GM23338 (cell line): Measurements from ENCODE around the gene VGLL4. TPM values are rescaled to one million over a fixed set of nuclear protein-coding genes. Genes with fewer than 3 reads are reported as not detected.

Experiments used
- ATAC-seq: fragments of 200-7000 bp; cut with Tn5 transposase; 3 replicates; pipeline ENCODE4 v1.9.1; 2020
- DNase-seq: peaks from one replicate; pipeline ENCODE4 v3.0.0-alpha.2; 2015; ENCODE audit warnings: low spot score
- H2AFZ ChIP-seq: fragments of 200-600 bp; sonication (generic); 2 replicates; pipeline ENCODE4 v1.8.0; 2016; ENCODE audit warnings: antibody characterized with exemption, mild to moderate bottlenecking, moderate library complexity
- H3F3A ChIP-seq: fragments of 200-600 bp; sonication (generic); replicated peaks from 2 replicates; pipeline ENCODE4 v1.8.0; 2017; ENCODE audit warnings: antibody characterized with exemption, mixed run types, low read depth
- H3K27ac ChIP-seq: fragments of 200-600 bp; sonication (generic); 2 replicates; pipeline ENCODE4 v1.6.1; 2016; ENCODE audit warnings: low read depth
- H3K27me3 ChIP-seq: fragments of 200-600 bp; sonication (generic); 2 replicates; pipeline ENCODE4 v1.8.0; 2016; ENCODE audit warnings: mild to moderate bottlenecking, mixed run types, moderate library complexity; ENCODE audit not compliant: insufficient read depth
- H3K36me3 ChIP-seq: fragments of 200-600 bp; sonication (generic); 2 replicates; pipeline ENCODE4 v1.8.0; 2016; ENCODE audit warnings: mild to moderate bottlenecking; ENCODE audit not compliant: insufficient read depth
- H3K4me1 ChIP-seq: fragments of 200-600 bp; sonication (generic); 2 replicates; pipeline ENCODE4 v1.8.0; 2016; ENCODE audit warnings: mild to moderate bottlenecking, moderate library complexity; ENCODE audit not compliant: insufficient read depth
- H3K4me2 ChIP-seq: fragments of 200-600 bp; sonication (generic); 2 replicates; pipeline ENCODE4 v1.7.1; 2017; ENCODE audit warnings: mixed run types
- H3K4me3 ChIP-seq: fragments of 200-600 bp; sonication (generic); 2 replicates; pipeline ENCODE4 v1.6.1; 2016; ENCODE audit warnings: mixed run types
- H3K79me2 ChIP-seq: fragments of 200-600 bp; sonication (generic); replicated peaks from 2 replicates; pipeline ENCODE4 v1.8.0; 2017; ENCODE audit warnings: mild to moderate bottlenecking; ENCODE audit not compliant: insufficient read depth
- H3K9me2 ChIP-seq: fragments of 200-600 bp; sonication (generic); 2 replicates; pipeline ENCODE4 v1.8.0; 2017; ENCODE audit not compliant: insufficient read depth
- H4K20me1 ChIP-seq: fragments of 200-600 bp; sonication (generic); replicated peaks from 2 replicates; pipeline ENCODE4 v1.8.0; 2017; ENCODE audit warnings: mild to moderate bottlenecking; ENCODE audit not compliant: insufficient read depth
- H3K27ac Mint-ChIP-seq: 2 replicates; pipeline ENCODE4 v1.8.0; 2020; ENCODE audit warnings: inconsistent platforms, mild to moderate bottlenecking, moderate library complexity, mixed read lengths
- H3K27me3 Mint-ChIP-seq: 3 replicates; pipeline ENCODE4 v1.8.0; 2022; ENCODE audit warnings: low read depth, mild to moderate bottlenecking, moderate library complexity, mixed read lengths, inconsistent platforms; ENCODE audit not compliant: insufficient read depth, poor library complexity
- H3K36me3 Mint-ChIP-seq: 3 replicates; pipeline ENCODE4 v1.8.0; 2021; ENCODE audit warnings: low read depth, mild to moderate bottlenecking, inconsistent platforms, moderate library complexity, mixed read lengths
- H3K4me1 Mint-ChIP-seq: 3 replicates; pipeline ENCODE4 v1.8.0; 2020; ENCODE audit warnings: mild to moderate bottlenecking, inconsistent platforms, mixed read lengths
- H3K4me3 Mint-ChIP-seq: 3 replicates; pipeline ENCODE4 v1.8.0; 2021; ENCODE audit warnings: moderate library complexity, mild to moderate bottlenecking, inconsistent platforms, mixed read lengths
- H3K9me3 Mint-ChIP-seq: 3 replicates; pipeline ENCODE4 v1.8.0; 2020; ENCODE audit warnings: moderate library complexity, mild to moderate bottlenecking, inconsistent platforms, mixed read lengths
- CREB1 ChIP-seq: fragments of 250-450 bp; sonication (Bioruptor Pico); IDR thresholded peaks from 2 replicates; pipeline ENCODE4 v1.5.0; 2020; ENCODE audit warnings: low read depth, mild to moderate bottlenecking, moderate library complexity
- EZH2 ChIP-seq: fragments of 200-600 bp; sonication (generic); IDR thresholded peaks from one replicate; pipeline ENCODE4 v1.8.0; 2017; ENCODE audit warnings: antibody characterized with exemption, mild to moderate bottlenecking, low read depth; ENCODE audit not compliant: unreplicated experiment
- EZH2phosphoT487 ChIP-seq: fragments of 200-600 bp; sonication (generic); IDR thresholded peaks from one replicate; pipeline ENCODE4 v1.8.1; 2018; ENCODE audit warnings: antibody characterized with exemption; ENCODE audit not compliant: unreplicated experiment
- JUNB ChIP-seq: IDR thresholded peaks from one replicate; pipeline ENCODE4 v1.6.1; 2016; ENCODE audit warnings: antibody characterized with exemption; ENCODE audit not compliant: unreplicated experiment
- NANOG ChIP-seq: IDR thresholded peaks from 2 replicates; pipeline ENCODE4 v1.6.1; 2016; ENCODE audit warnings: antibody characterized with exemption, borderline replicate concordance
- POLR2AphosphoS5 ChIP-seq: IDR thresholded peaks from 2 replicates; pipeline ENCODE4 v1.6.1; 2016; ENCODE audit warnings: antibody characterized with exemption, low read depth
- REST ChIP-seq: IDR thresholded peaks from one replicate; pipeline ENCODE4 v1.6.1; 2018; ENCODE audit warnings: antibody characterized with exemption; ENCODE audit not compliant: unreplicated experiment
- STAT1 ChIP-seq: IDR thresholded peaks from one replicate; pipeline ENCODE4 v1.6.1; 2016; ENCODE audit warnings: antibody characterized with exemption; ENCODE audit not compliant: unreplicated experiment
- ZNF114 ChIP-seq: fragments of 250-450 bp; sonication (Bioruptor Pico); IDR thresholded peaks from 2 replicates; pipeline ENCODE4 v1.5.0; 2020; ENCODE audit warnings: mild to moderate bottlenecking, moderate library complexity
- ZNF331 ChIP-seq: fragments of 250-450 bp; sonication (Bioruptor Pico); IDR thresholded peaks from 2 replicates; pipeline ENCODE4 v1.5.0; 2020; ENCODE audit warnings: low read depth, mild to moderate bottlenecking, moderate library complexity
- polyA plus RNA-seq: library from polyadenylated mRNA; unstranded; fragments of >200 nt; fragmentation: Nextera tagmentation; extraction: Ambion mirVana; gene quantifications from 2 replicates; pipeline ENCODE4 v1.2.1, GENCODE V29; 2016
- total RNA-seq: library from RNA; depleted of rRNA; stranded (reverse); fragments of >200 nt; shearing (Covaris generic); gene quantifications from 2 replicates; pipeline ENCODE4 v1.2.3, GENCODE V29; 2014
- TF ChIP-seq, protein P1 (sequence below): IDR thresholded peaks from 2 replicates; pipeline ENCODE4 v1.6.1; 2016; ENCODE audit warnings: antibody characterized with exemption
- TF ChIP-seq, protein P2 (sequence below), 2 experiments: fragments of 200-600 bp in 1 of 2; sonication (generic) in 1 of 2; conservative IDR thresholded peaks; 2 replicates each; pipeline versions ENCODE4 v1.5.1 to v1.6.1; 2016 to 2017; ENCODE audit warnings: antibody characterized with exemption in 2 of 2, low read depth in 2 of 2, mild to moderate bottlenecking in 2 of 2, moderate library complexity in 1 of 2

Gene VGLL4
- total and polyA plus RNA-seq, 2 experiments from 2014 or later = 20.8 to 45.9 TPM

GRCh38 chr3:11612515-11613188 is 31.1 kb downstream of the VGLL4 start (continued):
- TF ChIP-seq ZNF331 (no peak), REST (no peak), CREB1 (no peak), NANOG (no peak), EZH2 (no peak), EZH2phosphoT487 (no peak), POLR2AphosphoS5 (no peak), JUNB (no peak), ZNF114 (CRISPR knock-in tag) (no peak)
- TF ChIP-seq, protein P1, sequence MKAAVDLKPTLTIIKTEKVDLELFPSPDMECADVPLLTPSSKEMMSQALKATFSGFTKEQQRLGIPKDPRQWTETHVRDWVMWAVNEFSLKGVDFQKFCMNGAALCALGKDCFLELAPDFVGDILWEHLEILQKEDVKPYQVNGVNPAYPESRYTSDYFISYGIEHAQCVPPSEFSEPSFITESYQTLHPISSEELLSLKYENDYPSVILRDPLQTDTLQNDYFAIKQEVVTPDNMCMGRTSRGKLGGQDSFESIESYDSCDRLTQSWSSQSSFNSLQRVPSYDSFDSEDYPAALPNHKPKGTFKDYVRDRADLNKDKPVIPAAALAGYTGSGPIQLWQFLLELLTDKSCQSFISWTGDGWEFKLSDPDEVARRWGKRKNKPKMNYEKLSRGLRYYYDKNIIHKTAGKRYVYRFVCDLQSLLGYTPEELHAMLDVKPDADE = no peak
- TF ChIP-seq, protein P2, sequence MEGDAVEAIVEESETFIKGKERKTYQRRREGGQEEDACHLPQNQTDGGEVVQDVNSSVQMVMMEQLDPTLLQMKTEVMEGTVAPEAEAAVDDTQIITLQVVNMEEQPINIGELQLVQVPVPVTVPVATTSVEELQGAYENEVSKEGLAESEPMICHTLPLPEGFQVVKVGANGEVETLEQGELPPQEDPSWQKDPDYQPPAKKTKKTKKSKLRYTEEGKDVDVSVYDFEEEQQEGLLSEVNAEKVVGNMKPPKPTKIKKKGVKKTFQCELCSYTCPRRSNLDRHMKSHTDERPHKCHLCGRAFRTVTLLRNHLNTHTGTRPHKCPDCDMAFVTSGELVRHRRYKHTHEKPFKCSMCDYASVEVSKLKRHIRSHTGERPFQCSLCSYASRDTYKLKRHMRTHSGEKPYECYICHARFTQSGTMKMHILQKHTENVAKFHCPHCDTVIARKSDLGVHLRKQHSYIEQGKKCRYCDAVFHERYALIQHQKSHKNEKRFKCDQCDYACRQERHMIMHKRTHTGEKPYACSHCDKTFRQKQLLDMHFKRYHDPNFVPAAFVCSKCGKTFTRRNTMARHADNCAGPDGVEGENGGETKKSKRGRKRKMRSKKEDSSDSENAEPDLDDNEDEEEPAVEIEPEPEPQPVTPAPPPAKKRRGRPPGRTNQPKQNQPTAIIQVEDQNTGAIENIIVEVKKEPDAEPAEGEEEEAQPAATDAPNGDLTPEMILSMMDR (conservative IDR thresholded peaks at IDR 0.05; ENCODE audit: low read depth in 2 of 2) = no peak

GRCh38 chr3:11611341-11611799 is 32.3 kb downstream of the VGLL4 start:
- no peak overlapping the region; the same call in 2 of the 3 replicates for H3K4me3 Mint-ChIP-seq

More at GRCh38 chr3:11611341-11611799, 32.3 kb downstream of the VGLL4 start:
- no peak for DNase-seq
- peaks cover 78% of the 10 kb centered on the region for H3K4me1 Mint-ChIP-seq
- H3K9me3 Mint-ChIP-seq = no peaks in the 10 kb centered on the region
- Histone ChIP-seq H2AFZ (no peak overlapping the region), H3K79me2 (peaks cover 100% of the 10 kb centered on the region), H4K20me1 (peaks cover 41% of the 10 kb centered on the region), H3K36me3 (no peaks in the 10 kb centered on the region), H3K4me2 (peak overlapping the region; percentile 26; the same call in 1 of the 2 replicates), H3K27ac (no peak overlapping the region), H3F3A (no peaks in the 10 kb centered on the region), H3K27me3 (no peaks in the 10 kb centered on the region), H3K9me2 (no peaks in the 10 kb centered on the region), H3K4me1 (peaks cover 57% of the 10 kb centered on the region), H3K4me3 (no peak overlapping the region)
- H3K27me3 Mint-ChIP-seq = peaks cover 4% of the 10 kb centered on the region
- peaks cover 6% of the 10 kb centered on the region for H3K36me3 Mint-ChIP-seq
- TF ChIP-seq NANOG (no peak), STAT1 (no peak), REST (no peak), EZH2phosphoT487 (no peak)
- TF ChIP-seq, protein P1 = no peak
- H3K27ac Mint-ChIP-seq = peak overlapping the region; percentile 9; the same call in 1 of the 2 replicates
- ATAC-seq = no peak
